ENCODE measurements around the gene DNAH17.

The DNAH17 gene

DNA sequence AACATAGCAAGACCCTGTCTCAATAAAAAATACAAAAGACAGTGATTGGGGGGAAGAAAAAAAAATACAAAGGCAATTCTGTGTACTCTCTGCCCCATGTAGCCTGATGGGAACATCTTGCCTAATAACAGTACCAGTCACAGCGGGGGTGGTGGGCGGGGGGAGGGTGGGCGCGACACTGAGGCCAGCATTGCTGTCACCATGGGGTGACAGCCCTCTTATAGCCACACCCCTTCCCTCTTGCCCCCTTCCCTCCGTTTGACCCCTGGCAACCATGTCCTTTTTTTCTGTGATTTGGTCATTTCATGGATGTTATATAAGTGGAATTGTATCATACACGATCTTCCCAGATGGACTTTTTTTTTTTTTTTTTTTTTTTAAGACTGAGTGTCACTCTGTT lies 80.9 kb downstream of the DNAH17 start:
- DNase-seq (ENCODE audit: low spot score): no peak

DNA sequence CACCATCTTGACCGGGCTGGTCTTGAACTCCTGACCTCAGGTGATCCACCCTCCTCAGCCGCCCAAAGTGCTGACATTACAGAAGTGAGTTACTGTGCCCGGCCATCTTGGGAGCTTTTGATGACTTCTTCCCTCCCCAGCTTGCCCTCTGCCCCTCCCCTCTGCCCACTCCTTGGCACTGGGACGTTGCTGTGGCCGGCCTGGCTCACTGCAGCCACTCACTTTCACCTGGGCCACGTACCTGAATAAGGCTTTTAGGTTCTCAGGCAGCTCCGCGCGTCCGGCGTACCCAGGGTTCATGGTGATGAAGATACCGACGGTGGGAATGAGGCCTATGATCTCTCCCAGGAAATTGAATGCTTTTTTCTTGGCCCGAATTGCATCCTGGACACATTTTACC lies 81.6 kb downstream of the DNAH17 start:
- DNase-seq (ENCODE audit: low spot score) (no peak), FAIRE-seq (no peak)

More for the DNA sequence above, 80.9 kb downstream of the DNAH17 start:
- no peak for FAIRE-seq

DNA sequence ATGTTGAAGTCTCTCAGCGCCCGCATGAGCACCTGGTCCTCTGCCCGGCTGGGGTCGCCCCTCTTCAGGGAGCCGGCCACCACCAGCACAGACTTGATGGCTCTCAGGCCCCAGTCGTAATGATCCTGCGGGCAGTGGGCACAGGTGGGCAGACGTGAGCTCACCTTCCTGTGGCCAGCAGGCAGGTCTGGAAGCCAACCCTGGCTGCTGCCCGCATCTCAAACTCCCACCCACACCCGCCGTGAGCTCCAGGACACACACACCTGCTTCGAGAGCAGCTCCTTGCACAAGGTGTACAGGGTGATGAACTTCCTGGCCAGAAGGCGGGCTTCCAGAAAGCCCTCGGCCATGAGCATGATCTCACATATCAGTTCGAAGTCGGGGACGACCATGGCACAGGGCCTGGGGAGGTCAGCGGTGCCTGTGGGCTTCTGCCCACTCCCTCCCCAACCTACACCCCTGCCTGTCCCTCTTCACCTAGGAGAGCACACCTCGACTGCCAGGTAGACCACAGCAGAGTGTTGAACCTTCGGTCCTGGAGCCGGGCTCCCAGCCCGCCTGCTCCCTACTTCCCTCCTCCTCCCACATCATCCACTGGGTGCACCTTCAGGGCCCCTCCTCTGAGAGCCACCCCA lies 82.4 kb downstream of the DNAH17 start:
- FAIRE-seq (no peak), DNase-seq (ENCODE audit: low spot score) (no peak)

DNA sequence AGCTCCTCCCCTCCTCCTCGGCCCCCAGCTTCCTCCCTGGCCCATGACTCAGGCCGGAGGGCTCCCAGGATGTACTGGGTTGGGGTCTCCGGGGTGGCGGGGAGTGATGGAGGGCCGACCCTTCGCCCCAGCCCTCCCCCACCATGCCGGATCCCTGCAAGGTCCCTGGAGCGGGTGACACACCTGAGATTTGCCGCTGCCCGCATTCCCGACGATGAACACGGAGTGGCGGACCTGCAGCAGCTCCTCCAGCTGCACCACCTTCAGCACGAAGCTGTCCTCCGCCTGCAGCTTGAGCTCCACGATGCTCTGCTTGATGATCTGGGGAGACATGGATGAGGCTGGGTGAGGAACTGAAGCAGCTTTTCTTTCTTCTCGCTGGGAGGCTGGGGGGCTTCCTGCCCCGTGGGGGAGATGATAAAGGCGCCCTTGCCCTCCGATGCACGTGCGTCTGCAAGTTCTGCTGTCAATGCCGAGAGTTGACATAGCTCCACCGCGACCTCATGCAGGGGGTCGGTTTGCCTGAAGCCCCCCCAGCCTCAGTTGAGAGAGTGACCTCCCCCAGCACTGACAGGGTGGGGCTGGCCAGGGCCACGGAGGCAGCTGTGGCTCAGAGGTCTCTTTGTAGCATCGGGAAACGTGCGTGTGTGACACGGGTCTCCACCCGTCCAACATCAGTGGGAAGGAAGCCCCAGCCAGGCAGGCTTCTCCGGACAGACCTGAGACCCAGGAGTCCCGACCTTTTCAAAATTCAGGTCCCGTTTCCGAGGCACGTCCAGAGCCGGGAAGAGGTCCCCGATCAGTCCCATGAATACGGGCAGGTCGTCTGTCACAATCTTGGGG lies 83.1 kb downstream of the DNAH17 start:
- FAIRE-seq: no peak
- no peak for DNase-seq (ENCODE audit: low spot score)

DNA sequence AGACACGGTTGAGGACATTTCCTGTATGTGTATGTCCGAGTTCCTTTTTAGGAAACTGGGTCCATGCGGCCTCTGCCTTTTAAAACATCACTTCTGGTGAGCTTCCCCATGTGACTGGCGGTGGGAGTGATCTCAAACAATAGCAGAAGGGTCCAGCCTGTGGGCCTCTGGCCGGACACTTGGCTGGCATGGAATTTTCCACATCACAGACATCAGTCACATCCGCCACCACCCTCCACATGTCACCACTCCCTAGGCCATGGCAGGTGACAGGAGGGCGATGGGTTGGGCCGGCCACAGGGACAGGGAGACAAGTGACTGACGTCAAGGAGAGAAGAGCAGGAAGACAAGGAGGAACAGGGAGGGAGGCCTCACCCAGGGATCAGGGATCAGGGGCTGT lies 83.7 kb downstream of the DNAH17 start:
- DNase-seq (ENCODE audit: low spot score) (no peak), FAIRE-seq (no peak)

DNA sequence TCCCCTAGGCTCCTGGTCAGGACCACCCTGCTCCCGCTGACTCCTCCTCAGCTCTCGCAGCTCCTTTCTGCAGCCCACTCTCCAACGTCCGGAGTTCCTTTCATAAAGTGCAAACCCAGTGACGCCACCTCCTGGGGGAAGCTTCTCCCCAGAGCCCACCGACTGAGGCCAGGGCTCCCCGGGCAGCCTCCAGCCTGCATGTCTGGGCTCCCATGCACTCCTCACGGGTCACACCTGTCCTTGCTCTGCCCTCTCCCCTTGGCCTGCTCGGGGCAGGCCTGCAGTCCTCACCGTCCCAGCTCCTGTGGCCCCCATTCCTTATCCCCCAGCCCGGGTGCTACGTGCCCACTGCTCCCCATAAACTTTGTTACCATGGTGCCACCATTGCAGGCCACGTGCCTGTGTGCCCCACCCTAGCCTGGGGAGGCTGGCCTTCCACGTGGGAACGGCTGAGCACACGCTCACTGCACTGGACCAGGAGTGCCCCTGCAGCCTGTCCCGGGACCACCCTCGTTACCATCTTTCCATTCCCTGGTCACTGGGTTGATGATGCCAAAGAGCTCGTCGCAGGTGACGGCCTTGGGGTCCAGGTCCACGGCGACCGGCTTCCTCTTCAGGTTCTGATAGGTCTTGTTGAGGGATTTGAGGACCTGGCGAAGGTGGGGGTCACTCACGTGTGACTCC lies 84.9 kb downstream of the DNAH17 start:
- DNase-seq (ENCODE audit: low spot score) (no peak), FAIRE-seq (no peak)

DNA sequence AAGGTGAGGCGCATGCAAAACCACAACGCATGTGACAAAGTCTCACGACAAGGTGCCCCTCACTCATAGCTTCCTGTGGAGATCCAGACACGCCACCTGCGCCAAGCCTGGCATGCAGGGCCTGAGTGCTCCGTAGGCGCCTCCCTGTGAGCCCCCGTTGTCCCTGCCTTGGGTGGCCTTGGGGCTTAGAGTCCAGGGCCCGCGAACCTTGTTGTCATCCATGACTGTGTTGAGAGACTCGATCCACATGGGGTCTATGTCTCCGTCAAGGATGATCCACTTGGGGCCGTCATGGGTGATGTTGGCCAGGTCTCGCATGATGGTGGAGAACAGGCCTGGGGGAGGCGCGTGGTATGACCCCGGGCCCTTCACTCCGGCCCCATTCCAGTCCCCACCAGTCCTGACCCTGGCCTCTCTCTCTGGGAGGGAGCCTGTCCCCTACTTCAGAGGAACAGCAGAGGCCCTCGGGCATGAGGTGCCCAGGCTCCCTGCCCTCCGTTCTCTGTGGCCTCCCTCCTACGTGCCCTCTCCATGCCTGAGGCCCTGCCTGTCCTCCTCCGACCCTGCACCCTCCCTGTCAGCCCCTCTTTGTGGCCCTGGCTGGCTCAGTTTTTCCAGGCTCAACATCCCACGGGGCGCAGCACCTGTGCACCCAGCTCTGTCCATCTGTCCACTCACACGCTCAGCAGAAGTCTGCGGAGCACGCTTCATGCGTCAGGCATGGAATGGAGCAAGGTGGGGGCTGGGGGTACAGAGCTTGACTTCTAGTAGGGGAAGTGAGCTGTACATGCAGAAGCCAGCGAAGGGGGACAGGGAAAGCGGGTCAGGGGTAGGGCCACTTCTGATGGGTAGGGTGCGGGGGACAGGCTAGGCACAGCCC lies 85.7 kb downstream of the DNAH17 start:
- no peak for FAIRE-seq
- no peak for DNase-seq (ENCODE audit: low spot score)

DNA sequence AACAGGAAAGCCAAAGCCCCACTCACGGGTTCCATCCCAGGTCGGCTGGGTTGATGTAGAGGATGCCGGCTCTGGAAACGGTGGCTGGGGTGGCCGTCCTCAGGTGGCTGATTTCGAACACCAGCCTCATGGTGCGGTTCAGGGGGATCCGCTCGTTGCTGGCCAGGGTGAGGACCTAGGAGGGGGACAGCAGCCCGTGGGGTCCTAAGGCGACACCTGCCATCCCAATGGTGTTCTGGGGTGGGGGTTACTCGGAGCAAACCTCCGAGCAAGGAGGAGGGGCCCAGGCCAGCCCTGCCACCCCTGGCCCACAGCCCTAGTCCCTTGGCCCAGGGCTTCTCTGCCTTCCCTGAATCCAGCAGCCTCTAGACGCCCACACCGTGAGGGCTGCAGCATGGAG lies 86.5 kb downstream of the DNAH17 start:
- FAIRE-seq (no peak), DNase-seq (ENCODE audit: low spot score) (no peak)

DNA sequence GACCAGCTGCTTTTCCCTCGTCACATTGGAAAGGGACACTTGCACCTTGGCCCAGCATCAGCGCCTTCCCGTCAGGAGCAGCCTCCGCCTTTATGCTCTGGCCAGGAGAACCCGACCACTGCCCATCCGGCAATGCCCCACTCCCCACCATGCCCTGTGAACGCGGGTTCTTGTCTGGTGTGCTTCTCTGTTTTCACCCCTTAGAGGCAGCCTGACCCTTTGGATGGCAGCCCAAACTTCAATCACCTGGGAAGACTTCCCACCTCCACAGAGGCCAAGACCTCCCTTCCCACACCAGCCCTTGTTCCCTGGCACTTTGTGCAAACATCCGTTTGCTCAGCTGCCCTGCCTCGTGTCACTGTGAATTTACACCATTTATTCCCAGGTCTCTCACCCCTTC lies 87.0 kb downstream of the DNAH17 start:
- FAIRE-seq (no peak), DNase-seq (ENCODE audit: low spot score) (no peak)

DNA sequence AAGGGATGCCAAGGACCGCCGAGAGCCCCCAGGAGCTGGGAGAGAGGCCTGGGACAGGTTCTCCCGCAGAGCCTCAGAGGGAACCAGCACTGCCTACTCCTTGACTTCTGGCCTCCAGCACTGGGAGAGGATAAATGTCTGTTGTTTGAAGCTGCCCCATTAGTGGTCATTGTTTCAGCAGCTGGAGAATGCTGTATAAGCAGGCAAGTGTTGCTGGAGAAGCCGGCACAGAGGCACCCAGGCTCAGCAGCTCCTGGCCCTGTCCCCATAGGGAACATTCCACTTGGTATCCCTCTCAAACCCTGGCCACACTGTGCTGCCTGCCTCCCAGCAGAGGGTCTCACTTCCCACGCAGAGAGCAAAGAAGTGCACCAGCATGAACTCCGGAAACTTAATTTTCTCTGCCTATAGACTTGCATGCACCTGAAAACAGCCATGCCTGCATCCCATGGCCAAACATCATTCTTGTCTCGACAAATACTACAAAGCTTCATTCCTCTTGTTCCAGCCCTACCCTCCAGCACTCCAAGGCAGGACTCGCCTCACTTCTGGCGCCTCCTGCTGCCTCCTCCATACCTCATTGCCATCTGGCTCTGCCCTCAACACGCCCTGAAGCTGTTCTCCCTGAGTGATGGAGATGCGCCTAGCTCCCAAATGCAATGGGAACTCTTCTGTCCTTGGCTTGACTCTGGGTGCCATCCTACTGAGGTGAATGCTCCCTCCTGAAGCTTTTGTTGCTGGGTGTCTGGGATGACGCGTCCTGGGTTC lies 88.1 kb downstream of the DNAH17 start:
- DNase-seq (ENCODE audit: low spot score) (no peak), FAIRE-seq (no peak)

DNA sequence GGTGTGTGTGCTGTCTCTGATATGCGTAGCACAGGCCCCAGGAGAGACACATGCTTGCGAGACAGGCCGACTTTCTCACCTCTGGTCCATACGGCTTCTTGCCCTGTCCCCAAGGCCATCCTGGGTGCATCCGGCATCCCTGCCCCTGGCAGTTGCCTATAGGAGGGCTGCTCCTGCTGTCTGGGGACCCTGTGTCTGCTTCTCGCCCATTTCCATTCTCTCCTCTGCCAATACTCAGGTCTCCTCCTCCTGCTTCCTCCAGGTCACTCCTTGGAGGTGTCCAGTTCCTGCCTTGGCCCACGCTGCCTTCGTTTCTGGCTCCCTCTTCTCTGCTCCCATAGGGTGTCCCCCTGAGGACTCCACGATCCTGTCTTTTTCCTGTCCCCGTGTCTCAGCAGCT lies 89.0 kb downstream of the DNAH17 start:
- no peak for FAIRE-seq
- DNase-seq (ENCODE audit: low spot score): no peak

DNA sequence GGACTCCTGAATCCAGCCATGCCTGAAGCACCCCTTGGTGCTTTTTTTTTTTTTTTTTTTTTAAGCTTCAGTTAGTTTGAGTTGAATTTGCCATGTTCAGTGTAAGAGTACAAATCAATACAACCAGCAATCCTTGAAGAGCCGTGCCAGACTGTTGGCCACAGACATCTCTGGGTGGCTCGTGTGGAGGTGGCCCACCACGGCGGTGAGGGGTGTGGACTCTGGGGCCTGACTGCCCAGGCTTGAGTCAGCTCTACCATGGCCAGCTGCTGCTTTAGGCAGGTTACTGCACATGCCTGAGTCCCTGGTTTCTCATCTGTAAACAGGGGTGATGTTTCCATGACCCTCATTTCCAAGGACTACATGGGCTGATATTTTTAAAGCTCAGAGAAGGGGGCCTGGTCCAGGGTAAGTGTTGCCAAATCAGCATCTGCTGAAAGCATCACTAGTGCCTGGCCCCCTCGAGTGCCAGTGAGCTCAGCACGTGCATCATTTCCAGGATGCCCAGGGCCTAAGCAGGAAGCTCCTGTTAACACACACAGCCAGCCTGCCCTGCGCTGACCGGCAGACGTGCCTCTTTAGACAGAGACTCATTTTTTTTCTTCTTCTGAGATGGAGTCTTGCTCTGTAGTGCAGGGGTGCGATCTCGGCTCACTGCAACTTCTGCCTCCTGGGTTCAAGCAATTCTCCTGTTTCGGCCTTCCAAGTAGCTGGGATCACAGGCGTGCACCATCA lies 90.1 kb downstream of the DNAH17 start:
- no peak for FAIRE-seq
- no peak for DNase-seq (ENCODE audit: low spot score)

DNA sequence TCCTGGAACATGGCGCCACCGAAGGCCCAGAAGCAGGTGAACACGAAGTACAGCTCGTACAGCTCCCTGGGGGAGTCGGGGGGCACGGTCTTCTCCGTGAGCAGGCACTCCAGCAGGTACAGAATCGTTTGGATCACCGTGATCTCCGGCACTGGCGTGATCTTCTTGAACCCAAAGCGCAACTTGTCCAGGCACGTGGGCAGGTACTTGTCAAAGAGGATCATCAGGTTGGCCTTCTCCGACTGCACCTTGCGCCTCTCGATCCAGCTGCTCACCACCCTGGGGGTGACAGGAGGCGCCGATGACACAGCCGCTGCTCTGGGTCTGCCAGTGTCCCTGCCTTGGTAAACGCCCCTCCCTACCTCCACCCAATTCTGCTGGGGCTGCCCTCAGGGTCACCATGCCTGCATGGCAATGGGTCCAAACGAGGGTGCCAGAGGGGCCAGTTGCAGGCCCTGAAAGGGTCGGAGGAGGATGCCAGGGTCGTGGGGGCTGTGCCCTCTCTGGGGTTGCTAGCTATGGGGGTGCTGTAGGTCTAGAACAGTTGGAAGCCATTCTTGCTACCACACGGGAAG lies 90.9 kb downstream of the DNAH17 start:
- no peak for DNase-seq (ENCODE audit: low spot score)
- FAIRE-seq: no peak

DNA sequence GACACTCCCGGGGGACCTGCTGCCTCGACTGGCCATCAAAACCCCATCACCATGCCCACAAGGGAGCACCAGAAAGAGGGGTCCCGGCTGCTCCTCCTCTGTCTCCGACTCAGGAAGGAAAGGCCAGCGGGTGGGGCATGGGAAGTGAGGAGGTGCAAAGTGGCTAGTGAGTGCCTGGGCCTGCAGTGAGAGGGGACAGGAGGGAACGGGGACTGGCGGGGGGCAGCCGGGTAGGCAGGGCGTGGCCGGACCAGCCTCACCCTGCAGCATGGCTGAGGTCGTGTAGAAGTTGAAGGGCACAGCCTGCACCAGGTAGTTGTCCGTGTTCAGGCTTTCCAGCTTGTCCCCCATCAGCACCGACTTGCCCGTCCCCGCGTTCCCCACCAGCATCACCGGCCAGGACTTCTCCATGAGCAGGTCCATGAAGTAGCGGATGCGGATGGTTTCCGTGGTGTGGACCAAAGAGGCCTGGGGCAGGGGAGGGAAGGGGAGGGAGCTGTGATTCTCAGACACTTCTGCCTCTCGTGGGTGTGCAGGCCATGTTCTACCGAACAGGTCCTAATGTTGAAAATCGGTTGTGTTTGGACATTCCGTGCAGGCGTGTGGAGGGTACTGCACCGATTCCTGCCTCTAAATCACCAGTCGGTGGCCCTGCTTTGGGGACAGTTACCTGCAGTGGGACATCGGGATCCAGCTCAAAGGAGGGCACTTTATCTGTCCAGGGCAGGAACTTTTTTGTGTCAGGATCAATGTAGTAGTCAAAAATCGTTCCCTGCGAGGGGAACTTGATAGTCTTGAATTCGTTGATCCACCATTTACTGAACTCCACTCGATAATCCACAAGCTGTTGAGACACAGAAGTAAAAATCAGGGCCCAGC lies 91.7 kb downstream of the DNAH17 start:
- FAIRE-seq (no peak), DNase-seq (ENCODE audit: low spot score) (no peak)

DNA sequence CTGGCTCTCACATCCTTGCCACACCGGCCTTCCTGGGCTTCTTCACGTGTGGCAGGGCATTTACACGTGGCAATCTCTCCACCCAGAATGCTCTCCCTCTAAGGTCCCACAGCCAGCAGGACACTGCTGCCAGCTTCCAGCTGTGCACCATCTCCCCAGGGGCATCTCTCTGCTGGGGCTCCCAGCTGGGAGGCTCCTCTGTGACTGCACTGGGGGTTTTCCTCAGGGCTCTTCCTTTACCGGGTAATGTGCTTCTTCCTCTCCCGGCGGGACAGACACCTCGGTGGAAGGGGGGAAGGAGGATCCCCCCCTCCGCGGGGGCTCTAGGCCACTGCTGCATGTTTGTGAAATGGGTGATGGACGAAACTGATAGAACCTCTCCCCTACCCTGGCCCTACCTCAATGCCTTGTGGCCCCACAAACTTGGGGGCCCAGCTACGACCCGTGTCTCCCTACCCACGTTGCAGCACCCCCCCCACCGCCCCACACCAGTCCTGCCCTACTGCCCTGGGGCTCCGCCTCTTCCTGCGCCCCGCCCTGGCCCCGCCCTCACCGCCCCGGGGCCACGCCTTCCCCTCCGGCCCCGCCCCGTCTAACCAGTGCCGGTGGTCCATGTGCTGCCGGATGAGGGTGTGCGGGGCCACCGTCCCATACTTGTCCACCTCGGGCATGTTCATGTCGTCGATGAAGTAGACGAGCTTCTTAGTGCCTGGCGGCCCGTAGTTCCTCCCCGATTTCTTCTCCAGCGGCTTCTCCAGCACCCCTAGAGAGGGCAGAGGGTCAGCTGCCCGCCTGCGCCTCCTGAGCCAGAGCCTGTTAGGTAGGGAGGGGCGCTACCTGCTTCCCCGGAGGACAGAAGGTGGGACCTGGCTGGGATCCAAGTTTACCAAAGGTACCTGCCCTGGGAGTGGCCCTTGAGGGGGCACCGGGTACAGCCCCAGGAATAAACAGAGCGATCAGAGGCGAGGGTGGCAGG lies 92.6 kb downstream of the DNAH17 start:
- DNase-seq (ENCODE audit: low spot score): no peak
- FAIRE-seq: no peak

DNA sequence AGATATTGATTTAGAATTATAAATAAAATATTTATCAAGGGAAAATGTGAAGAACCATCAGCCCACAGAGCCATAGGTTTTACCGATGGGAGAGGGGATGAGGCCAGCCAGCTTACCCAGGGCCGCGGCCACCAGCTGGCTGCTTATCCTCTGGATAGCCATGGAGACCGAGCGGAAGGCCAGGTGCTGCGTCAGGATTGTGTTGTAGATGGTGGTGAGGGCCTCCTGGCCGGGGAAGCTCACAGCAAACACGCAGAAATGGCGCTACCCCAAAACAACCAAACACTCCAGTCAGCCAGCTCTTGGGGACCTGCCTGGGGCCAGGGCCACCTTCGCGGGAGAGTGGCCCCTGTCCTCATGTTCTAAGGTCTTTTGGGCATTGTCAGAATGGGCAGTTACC lies 97.8 kb downstream of the DNAH17 start:
- FAIRE-seq: no peak

DNA sequence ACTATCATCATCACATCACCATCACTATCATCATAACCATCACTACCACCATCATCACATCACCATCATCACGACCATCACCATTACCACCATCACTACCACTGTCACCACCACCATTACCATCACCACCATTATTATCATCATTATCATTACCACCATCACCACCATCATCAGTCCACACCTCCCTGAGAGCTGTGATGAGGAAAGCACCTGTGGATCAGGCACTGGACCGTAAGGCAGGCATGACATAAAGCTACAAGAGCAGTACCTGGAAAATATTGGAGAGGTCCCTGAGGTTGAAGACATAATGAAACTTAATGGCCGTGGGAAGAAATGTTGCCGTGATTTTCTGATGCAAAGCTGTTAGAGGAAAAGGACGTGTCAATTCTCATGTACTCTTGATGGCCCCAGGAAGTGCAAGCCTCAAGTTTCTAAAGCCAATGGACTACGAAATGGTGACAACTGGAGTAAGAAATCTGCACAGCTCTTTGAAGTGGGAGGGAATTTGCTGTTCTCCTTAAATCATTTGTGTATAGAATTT lies 98.4 kb downstream of the DNAH17 start:
- FAIRE-seq: no peak
- DNase-seq (ENCODE audit: low spot score): no peak

More for the DNA sequence above, 97.8 kb downstream of the DNAH17 start:
- no peak for DNase-seq (ENCODE audit: low spot score)

Measured in RCC 7860 (cell line).